SK-N-MC (cell line): Measurements from ENCODE around the gene ZNF611.

Experiments used
- FOXP2 ChIP-seq: optimal IDR thresholded peaks from 2 replicates; pipeline ENCODE3; 2011; ENCODE audit warnings: mild to moderate bottlenecking, moderate library complexity; ENCODE audit not compliant: insufficient read depth; ENCODE audit errors: extremely low read length, control extremely low read depth
- POLR2AphosphoS5 ChIP-seq: IDR thresholded peaks from 2 replicates; pipeline ENCODE4 v1.6.1; 2012; ENCODE audit warnings: mild to moderate bottlenecking, low read depth, low read length, borderline replicate concordance

GRCh38 chr19:52673014-52673413, 61.8 kb downstream of the ZNF611 start:
- TF ChIP-seq POLR2AphosphoS5 (no peak), FOXP2 (no peak)
